ENCODE results near the gene KRT28.

KRT28 gene

GRCh38 chr17:40839194-40839593 is 39.4 kb upstream of the KRT28 start:
- no peak overlapping the region for H3K27ac Mint-ChIP-seq
- H3K4me3 Mint-ChIP-seq: no peak overlapping the region
- peaks cover 20% of the 10 kb centered on the region for H3K27me3 Mint-ChIP-seq (ENCODE audit: low read depth, poor library complexity)
- no peak for TF ChIP-seq CTCF (IDR thresholded peaks at IDR 0.05)
- no peaks in the 10 kb centered on the region for H3K9me3 Mint-ChIP-seq
- H3K36me3 Mint-ChIP-seq (ENCODE audit: low read depth): peaks cover 12% of the 10 kb centered on the region
- H3K4me1 Mint-ChIP-seq: no peaks in the 10 kb centered on the region
- DNase-seq: no peak

GRCh38 chr17:40836020-40836419 is 36.3 kb upstream of the KRT28 start:
- no peaks in the 10 kb centered on the region for H3K4me1 Mint-ChIP-seq
- H3K27me3 Mint-ChIP-seq (ENCODE audit: low read depth, poor library complexity): peaks cover 3% of the 10 kb centered on the region
- H3K27ac Mint-ChIP-seq: no peak overlapping the region
- no peak overlapping the region for H3K4me3 Mint-ChIP-seq
- no peak for DNase-seq
- TF ChIP-seq CTCF (IDR thresholded peaks at IDR 0.05): no peak
- no peaks in the 10 kb centered on the region for H3K9me3 Mint-ChIP-seq
- H3K36me3 Mint-ChIP-seq (ENCODE audit: low read depth): peaks cover 12% of the 10 kb centered on the region

GRCh38 chr17:40833882-40834281 is 34.1 kb upstream of the KRT28 start:
- TF ChIP-seq CTCF (IDR thresholded peaks at IDR 0.05): no peak
- H3K4me1 Mint-ChIP-seq: no peaks in the 10 kb centered on the region
- H3K27ac Mint-ChIP-seq: no peak overlapping the region
- H3K36me3 Mint-ChIP-seq (ENCODE audit: low read depth): peaks cover 12% of the 10 kb centered on the region
- H3K9me3 Mint-ChIP-seq: no peaks in the 10 kb centered on the region
- DNase-seq: no peak
- H3K4me3 Mint-ChIP-seq: no peak overlapping the region
- no peaks in the 10 kb centered on the region for H3K27me3 Mint-ChIP-seq (ENCODE audit: low read depth, poor library complexity)

GRCh38 chr17:40832840-40833239 is 33.1 kb upstream of the KRT28 start:
- Mint-ChIP-seq H3K27ac (peak overlapping the region; percentile 32), H3K4me1 (no peaks in the 10 kb centered on the region), H3K36me3 (ENCODE audit: low read depth) (peaks cover 12% of the 10 kb centered on the region), H3K9me3 (no peaks in the 10 kb centered on the region), H3K27me3 (ENCODE audit: low read depth, poor library complexity) (no peaks in the 10 kb centered on the region), H3K4me3 (no peak overlapping the region)
- DNase-seq: no peak
- no peak for TF ChIP-seq CTCF (IDR thresholded peaks at IDR 0.05)

GRCh38 chr17:40830085-40830776 is 30.5 kb upstream of the KRT28 start:
- H3K4me3 Mint-ChIP-seq: no peak overlapping the region
- peaks cover 23% of the 10 kb centered on the region for H3K27me3 Mint-ChIP-seq (ENCODE audit: low read depth, poor library complexity)
- H3K36me3 Mint-ChIP-seq (ENCODE audit: low read depth): peaks cover 6% of the 10 kb centered on the region
- no peak for TF ChIP-seq CTCF (IDR thresholded peaks at IDR 0.05)
- DNase-seq: no peak
- H3K27ac Mint-ChIP-seq: no peak overlapping the region
- H3K4me1 Mint-ChIP-seq: no peaks in the 10 kb centered on the region
- H3K9me3 Mint-ChIP-seq: no peaks in the 10 kb centered on the region

- no peaks in the 10 kb centered on the region for H3K9me3 Mint-ChIP-seq
- H3K27me3 Mint-ChIP-seq (ENCODE audit: low read depth, poor library complexity): peaks cover 25% of the 10 kb centered on the region
- H3K27ac Mint-ChIP-seq: no peak overlapping the region
- H3K36me3 Mint-ChIP-seq (ENCODE audit: low read depth): no peaks in the 10 kb centered on the region
- TF ChIP-seq CTCF (IDR thresholded peaks at IDR 0.05): no peak
- DNase-seq: no peak
- H3K4me1 Mint-ChIP-seq: no peaks in the 10 kb centered on the region
- H3K4me3 Mint-ChIP-seq: no peak overlapping the region
Measured at GRCh38 chr17:40828454-40829044, 28.8 kb upstream of the KRT28 start.
